ENCODE measurements around the gene INHBC.

- TF ChIP-seq, protein P1, sequence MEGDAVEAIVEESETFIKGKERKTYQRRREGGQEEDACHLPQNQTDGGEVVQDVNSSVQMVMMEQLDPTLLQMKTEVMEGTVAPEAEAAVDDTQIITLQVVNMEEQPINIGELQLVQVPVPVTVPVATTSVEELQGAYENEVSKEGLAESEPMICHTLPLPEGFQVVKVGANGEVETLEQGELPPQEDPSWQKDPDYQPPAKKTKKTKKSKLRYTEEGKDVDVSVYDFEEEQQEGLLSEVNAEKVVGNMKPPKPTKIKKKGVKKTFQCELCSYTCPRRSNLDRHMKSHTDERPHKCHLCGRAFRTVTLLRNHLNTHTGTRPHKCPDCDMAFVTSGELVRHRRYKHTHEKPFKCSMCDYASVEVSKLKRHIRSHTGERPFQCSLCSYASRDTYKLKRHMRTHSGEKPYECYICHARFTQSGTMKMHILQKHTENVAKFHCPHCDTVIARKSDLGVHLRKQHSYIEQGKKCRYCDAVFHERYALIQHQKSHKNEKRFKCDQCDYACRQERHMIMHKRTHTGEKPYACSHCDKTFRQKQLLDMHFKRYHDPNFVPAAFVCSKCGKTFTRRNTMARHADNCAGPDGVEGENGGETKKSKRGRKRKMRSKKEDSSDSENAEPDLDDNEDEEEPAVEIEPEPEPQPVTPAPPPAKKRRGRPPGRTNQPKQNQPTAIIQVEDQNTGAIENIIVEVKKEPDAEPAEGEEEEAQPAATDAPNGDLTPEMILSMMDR (IDR thresholded peaks at IDR 0.05; ENCODE audit: low read depth, low read length), result no peak
- TF ChIP-seq EZH2phosphoT487 (IDR thresholded peaks at IDR 0.05; ENCODE audit: low read depth), result no peak
These were observed 17.8 kb downstream of the INHBC start for GRCh38 chr12:57452181-57452936.
